ENCODE data around the gene GATAD2B. TPM values are rescaled to one million over a fixed set of nuclear protein-coding genes. Genes with fewer than 3 reads are reported as not detected.

The GATAD2B gene
- polyA plus RNA-seq, 1 experiment: 3.6 TPM

- Histone ChIP-seq H3K4me3 (ENCODE audit: low read depth, low read length) (no peak overlapping the region), H3K36me3 (ENCODE audit: control insufficient read depth, insufficient read depth, low read length) (peaks cover 42% of the 10 kb centered on the region), H3K27me3 (ENCODE audit: control insufficient read depth, insufficient read depth, low read length) (no peaks in the 10 kb centered on the region)
- ChIA-PET POLR2A (no interaction called here), CTCF (interaction anchor here (0.7 to 1.5 kb wide), 2 partner anchors 11 kb away, joined by 3 to 5 read pairs; partner anchors contain the start of genes DENND4B and GATAD2B)
- TF ChIP-seq CTCF (IDR thresholded peaks at IDR 0.05; ENCODE audit: insufficient read depth, low read depth, low read length): no peak
- no peak for DNase-seq (ENCODE audit: low read depth)
These were observed 12.0 kb upstream of the GATAD2B start for GRCh38 chr1:153934746-153935145.

- POLR2A ChIA-PET: no interaction called here
- H3K4me3 ChIP-seq (ENCODE audit: low read depth, low read length): no peak overlapping the region
- H3K27me3 ChIP-seq (ENCODE audit: control insufficient read depth, insufficient read depth, low read length): no peaks in the 10 kb centered on the region
- CTCF ChIA-PET: interaction anchor here (0.7 to 1.5 kb wide), 2 partner anchors 10 to 12 kb away, joined by 3 to 5 read pairs; partner anchors contain the start of genes DENND4B and GATAD2B
- TF ChIP-seq CTCF (IDR thresholded peaks at IDR 0.05; ENCODE audit: insufficient read depth, low read depth, low read length): no peak
- H3K36me3 ChIP-seq (ENCODE audit: control insufficient read depth, insufficient read depth, low read length): peaks cover 42% of the 10 kb centered on the region
- DNase-seq (ENCODE audit: low read depth): no peak
These were observed 11.2 kb upstream of the GATAD2B start for GRCh38 chr1:153933955-153934354.

GRCh38 chr1:153933430-153933829 lies 10.7 kb upstream of the GATAD2B start:
- Histone ChIP-seq H3K27me3 (ENCODE audit: control insufficient read depth, insufficient read depth, low read length) (no peaks in the 10 kb centered on the region), H3K4me3 (ENCODE audit: low read depth, low read length) (no peak overlapping the region), H3K36me3 (ENCODE audit: control insufficient read depth, insufficient read depth, low read length) (peaks cover 42% of the 10 kb centered on the region)
- no peak for TF ChIP-seq CTCF (IDR thresholded peaks at IDR 0.05; ENCODE audit: insufficient read depth, low read depth, low read length)
- ChIA-PET CTCF (interaction anchor here (1.5 kb wide), 1 partner anchor 10 kb away, joined by 5 read pairs; the partner anchor contains the start of gene GATAD2B), POLR2A (no interaction called here)
- no peak for DNase-seq (ENCODE audit: low read depth)

GRCh38 chr1:153932156-153933131 lies 9.7 kb upstream of the GATAD2B start:
- Histone ChIP-seq H3K27me3 (ENCODE audit: control insufficient read depth, insufficient read depth, low read length) (no peaks in the 10 kb centered on the region), H3K36me3 (ENCODE audit: control insufficient read depth, insufficient read depth, low read length) (peaks cover 39% of the 10 kb centered on the region), H3K4me3 (ENCODE audit: low read depth, low read length) (no peak overlapping the region)
- ChIA-PET CTCF (no interaction called here), POLR2A (no interaction called here)
- TF ChIP-seq CTCF (IDR thresholded peaks at IDR 0.05; ENCODE audit: insufficient read depth, low read depth, low read length): no peak
- no peak for DNase-seq (ENCODE audit: low read depth)

Measured in BJ (cell line).